Type B pancreatic cell (in vitro differentiated cells): ENCODE measurements around the gene KLC1. TPM values are rescaled to one million over a fixed set of nuclear protein-coding genes. Genes with fewer than 3 reads are reported as not detected.

Experiments
- DNase-seq: peaks from one replicate; pipeline ENCODE4 v3.0.0; 2021; ENCODE audit warnings: mixed read lengths; ENCODE audit not compliant: unreplicated experiment; ENCODE audit errors: extremely low spot score
- H3K27ac Mint-ChIP-seq: 2 replicates; pipeline ENCODE4 v1.8.0; 2021; ENCODE audit warnings: mild to moderate bottlenecking, mixed read lengths
- H3K27me3 Mint-ChIP-seq: 2 replicates; pipeline ENCODE4 v1.8.0; 2021; ENCODE audit warnings: mixed read lengths
- H3K36me3 Mint-ChIP-seq: 2 replicates; pipeline ENCODE4 v1.8.0; 2021; ENCODE audit warnings: mixed read lengths
- H3K4me1 Mint-ChIP-seq: one replicate; pipeline ENCODE4 v1.8.0; 2021; ENCODE audit warnings: mixed read lengths; ENCODE audit not compliant: unreplicated experiment
- H3K4me3 Mint-ChIP-seq: 2 replicates; pipeline ENCODE4 v1.8.0; 2021; ENCODE audit warnings: mild to moderate bottlenecking, mixed read lengths
- H3K9me3 Mint-ChIP-seq: 2 replicates; pipeline ENCODE4 v1.8.0; 2021; ENCODE audit warnings: mixed read lengths
- total RNA-seq: library from RNA; stranded (reverse); gene quantifications from 2 replicates; pipeline ENCODE4 v1.2.1, GENCODE V29; 2021; ENCODE audit warnings: low replicate concordance
- TF ChIP-seq, protein P1 (sequence below): fragments of 200-600 bp; sonication (generic); conservative IDR thresholded peaks from 2 replicates; pipeline ENCODE4 v1.5.0; 2021; ENCODE audit warnings: antibody characterized with exemption, mild to moderate bottlenecking

KLC1 gene
- total RNA-seq, 1 donor from 2014 or later: 145 TPM

DNA sequence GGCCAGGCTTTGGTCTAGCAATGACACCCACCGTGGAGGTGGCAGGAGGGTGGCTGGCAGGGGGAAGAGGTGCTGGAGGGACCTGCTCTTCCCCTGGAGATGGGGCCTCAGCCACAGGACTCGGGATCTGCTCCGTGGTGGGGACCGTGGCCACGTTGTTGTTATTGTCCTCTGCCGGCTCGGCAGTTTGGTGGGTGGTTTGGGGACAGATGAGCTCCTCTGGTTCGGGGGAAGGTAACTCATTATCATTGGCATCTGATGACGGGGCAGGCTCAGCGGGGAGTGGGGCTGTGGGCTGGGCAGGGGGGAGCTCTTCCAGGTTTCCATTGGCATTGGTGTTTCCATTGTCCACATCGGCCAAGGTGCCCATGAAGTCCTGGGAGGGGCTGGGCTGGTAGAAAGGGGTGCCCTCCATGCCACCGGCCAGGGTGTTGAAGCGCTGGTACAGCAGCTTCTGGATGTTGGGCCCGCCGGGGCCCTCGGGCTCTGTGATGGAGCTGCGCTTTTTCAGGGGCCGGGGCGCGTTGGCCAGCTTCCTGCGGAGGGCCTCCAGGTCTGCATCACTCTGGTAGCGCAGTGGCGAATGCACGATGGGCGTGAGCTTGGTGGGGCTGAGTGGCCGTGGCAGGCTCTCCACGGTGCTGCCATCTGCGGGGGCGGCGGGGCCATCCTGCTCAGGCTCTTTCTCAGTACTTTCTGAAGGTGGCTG lies 110.9 kb downstream of the KLC1 start:
- H3K27me3 Mint-ChIP-seq: no peaks in the 10 kb centered on the region
- H3K36me3 Mint-ChIP-seq: peaks cover 14% of the 10 kb centered on the region
- H3K9me3 Mint-ChIP-seq: no peaks in the 10 kb centered on the region
- no peak overlapping the region for H3K4me3 Mint-ChIP-seq
- peaks cover 17% of the 10 kb centered on the region for H3K4me1 Mint-ChIP-seq
- DNase-seq: no peak
- TF ChIP-seq, protein P1, sequence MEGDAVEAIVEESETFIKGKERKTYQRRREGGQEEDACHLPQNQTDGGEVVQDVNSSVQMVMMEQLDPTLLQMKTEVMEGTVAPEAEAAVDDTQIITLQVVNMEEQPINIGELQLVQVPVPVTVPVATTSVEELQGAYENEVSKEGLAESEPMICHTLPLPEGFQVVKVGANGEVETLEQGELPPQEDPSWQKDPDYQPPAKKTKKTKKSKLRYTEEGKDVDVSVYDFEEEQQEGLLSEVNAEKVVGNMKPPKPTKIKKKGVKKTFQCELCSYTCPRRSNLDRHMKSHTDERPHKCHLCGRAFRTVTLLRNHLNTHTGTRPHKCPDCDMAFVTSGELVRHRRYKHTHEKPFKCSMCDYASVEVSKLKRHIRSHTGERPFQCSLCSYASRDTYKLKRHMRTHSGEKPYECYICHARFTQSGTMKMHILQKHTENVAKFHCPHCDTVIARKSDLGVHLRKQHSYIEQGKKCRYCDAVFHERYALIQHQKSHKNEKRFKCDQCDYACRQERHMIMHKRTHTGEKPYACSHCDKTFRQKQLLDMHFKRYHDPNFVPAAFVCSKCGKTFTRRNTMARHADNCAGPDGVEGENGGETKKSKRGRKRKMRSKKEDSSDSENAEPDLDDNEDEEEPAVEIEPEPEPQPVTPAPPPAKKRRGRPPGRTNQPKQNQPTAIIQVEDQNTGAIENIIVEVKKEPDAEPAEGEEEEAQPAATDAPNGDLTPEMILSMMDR: no peak
- H3K27ac Mint-ChIP-seq: no peak overlapping the region

DNA sequence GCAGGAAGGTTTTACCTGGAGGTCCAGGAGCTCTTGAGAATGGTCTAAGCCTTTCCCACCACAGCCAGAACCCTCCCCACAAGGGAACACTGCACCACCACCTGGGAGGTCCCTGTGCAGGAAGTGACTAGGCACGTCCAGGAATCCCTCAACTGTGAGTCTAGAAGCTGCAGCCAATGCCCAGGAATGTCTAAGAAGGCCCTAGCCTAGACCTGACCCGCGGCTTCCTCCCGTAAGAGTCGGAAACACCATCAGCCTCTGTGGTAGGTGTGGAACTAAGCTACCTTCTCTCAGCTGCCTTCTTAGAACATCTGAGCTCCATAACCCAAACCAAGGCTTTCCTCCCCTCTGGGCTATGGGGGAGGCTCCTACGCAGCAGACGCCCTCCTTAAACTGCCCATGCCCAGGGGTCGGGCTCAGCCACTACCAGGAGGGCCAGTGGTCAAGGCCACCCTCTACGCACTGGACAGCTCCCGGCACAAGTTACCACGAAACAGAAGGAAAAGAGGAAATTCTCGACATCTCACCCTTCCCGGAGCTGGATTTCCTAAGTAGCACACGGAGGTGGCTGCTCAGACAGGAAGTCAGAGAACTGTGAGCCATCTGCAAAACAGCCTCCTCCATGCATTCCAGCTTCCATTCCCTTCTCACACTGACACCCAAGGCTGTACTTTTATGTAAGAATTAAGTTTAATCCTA lies 112.1 kb downstream of the KLC1 start:
- DNase-seq: no peak
- Mint-ChIP-seq H3K27me3 (no peaks in the 10 kb centered on the region), H3K36me3 (peaks cover 14% of the 10 kb centered on the region), H3K9me3 (no peaks in the 10 kb centered on the region), H3K27ac (no peak overlapping the region), H3K4me1 (peaks cover 9% of the 10 kb centered on the region), H3K4me3 (no peak overlapping the region)
- TF ChIP-seq, protein P1: no peak

DNA sequence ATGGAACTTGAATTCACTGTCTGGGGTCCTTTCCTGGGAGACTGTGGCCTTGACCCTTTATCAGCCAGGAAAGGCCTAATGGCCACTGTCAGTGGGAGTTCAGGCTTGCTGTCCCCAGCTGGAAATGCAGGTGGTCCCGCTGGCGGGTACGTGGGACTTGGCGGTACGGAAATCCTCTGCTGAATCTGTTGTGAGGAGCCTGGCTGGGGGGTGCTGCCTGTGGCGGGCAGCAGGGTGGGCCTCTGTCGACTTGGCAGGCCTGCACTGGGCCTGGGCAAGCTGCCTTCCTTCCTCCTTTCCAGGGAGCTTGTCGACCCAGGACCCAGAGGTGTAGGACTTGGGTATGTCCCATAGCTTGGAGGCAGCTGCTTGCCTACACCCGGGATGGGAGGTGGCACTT lies 112.9 kb downstream of the KLC1 start:
- Mint-ChIP-seq H3K27ac (no peak overlapping the region), H3K27me3 (no peaks in the 10 kb centered on the region), H3K4me1 (peaks cover 3% of the 10 kb centered on the region), H3K4me3 (no peak overlapping the region), H3K9me3 (no peaks in the 10 kb centered on the region), H3K36me3 (peaks cover 13% of the 10 kb centered on the region)
- DNase-seq: no peak
- TF ChIP-seq, protein P1: no peak

DNA sequence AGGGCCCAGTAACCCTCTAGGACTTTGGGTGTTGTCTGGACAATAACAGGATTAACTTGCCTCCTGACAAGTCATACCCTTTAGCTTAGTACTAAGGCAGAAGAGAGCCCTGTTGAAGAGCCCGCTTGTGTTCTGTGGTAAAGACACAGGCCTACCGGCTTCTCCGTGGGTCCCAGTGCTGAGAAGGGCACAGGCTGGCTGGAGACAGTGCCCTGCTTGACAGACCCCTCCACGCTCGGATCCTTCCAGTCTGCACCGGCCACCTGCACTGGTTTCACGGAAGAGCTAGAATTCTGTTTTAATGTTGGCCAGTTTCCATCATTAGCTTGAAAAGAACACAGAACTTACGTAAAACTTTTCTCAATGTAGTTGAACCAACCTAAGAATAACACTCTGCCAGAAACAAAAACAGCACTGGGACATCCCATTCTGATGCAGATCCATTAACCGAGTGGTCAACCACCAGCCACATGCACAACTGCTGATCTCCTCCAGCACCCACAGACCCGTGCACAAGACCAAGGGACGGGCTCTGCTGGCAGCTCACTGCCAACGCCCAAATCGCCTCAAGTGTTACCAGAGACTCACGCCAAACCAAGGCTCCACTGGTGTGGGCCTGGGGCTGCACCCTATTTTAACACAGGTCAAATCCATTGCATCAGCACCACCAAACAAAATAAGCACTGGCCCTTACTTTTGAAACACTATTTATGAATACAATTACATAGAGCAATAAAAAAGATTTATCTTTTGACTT lies 113.7 kb downstream of the KLC1 start:
- H3K36me3 Mint-ChIP-seq: peaks cover 10% of the 10 kb centered on the region
- TF ChIP-seq, protein P1: no peak
- no peak overlapping the region for H3K4me3 Mint-ChIP-seq
- no peaks in the 10 kb centered on the region for H3K4me1 Mint-ChIP-seq
- no peaks in the 10 kb centered on the region for H3K27me3 Mint-ChIP-seq
- H3K9me3 Mint-ChIP-seq: no peaks in the 10 kb centered on the region
- DNase-seq: no peak
- H3K27ac Mint-ChIP-seq: no peak overlapping the region

DNA sequence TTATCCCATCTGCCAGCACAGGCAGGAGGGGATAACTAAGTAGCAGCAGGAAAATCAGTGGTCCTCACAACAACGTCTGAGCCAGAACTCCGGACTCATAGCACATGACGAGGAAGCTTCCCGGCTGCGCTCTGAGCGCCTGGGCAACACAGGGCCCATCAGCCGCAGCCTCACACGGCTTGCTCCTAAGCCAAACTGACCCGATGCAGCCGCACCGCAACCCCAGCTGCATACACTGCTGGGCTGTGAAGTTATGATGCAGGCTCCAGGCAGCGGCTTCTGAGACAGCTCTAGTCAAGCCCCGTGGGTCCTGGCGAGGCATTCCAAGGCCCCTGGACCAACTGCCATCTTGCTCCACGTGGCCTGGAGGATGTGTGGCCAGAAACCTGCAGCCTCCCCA lies 114.7 kb downstream of the KLC1 start:
- no peak for DNase-seq
- H3K36me3 Mint-ChIP-seq: peaks cover 5% of the 10 kb centered on the region
- no peaks in the 10 kb centered on the region for H3K9me3 Mint-ChIP-seq
- no peaks in the 10 kb centered on the region for H3K4me1 Mint-ChIP-seq
- TF ChIP-seq, protein P1: no peak
- H3K27me3 Mint-ChIP-seq: no peaks in the 10 kb centered on the region
- no peak overlapping the region for H3K27ac Mint-ChIP-seq
- no peak overlapping the region for H3K4me3 Mint-ChIP-seq
